Heart right ventricle (tissue), 16 donors: ENCODE results near the gene UGT1A3. TPM values are rescaled to one million over a fixed set of nuclear protein-coding genes. Genes with fewer than 3 reads are reported as not detected.

ENCODE experiments used
- ATAC-seq, 8 donors: fragments of 200-7000 bp; cut with Tn5 transposase; one replicate each; pipeline ENCODE4 v1.9.1; 2020; ENCODE audit warnings: mild to moderate bottlenecking in 8 of 8, moderate library complexity in 8 of 8, moderate number of reproducible peaks in 1 of 8
- DNase-seq, 2 donors: peaks; one replicate each; pipeline ENCODE4 v3.0.0-alpha.2; 2020
- H3K27ac ChIP-seq, 10 donors: fragments of 200-600 bp; sonication (generic) in 2 of 10; one replicate each; pipeline versions ENCODE4 v1.5.0 to v1.8.0; 2020 to 2022; ENCODE audit warnings: mild to moderate bottlenecking in 3 of 10
- H3K27me3 ChIP-seq, 7 donors: fragments of 200-600 bp; one replicate each; pipeline ENCODE4 v1.8.0; 2021 to 2022; ENCODE audit warnings: mild to moderate bottlenecking in 2 of 7
- H3K36me3 ChIP-seq, 9 donors: fragments of 200-600 bp; sonication (generic) in 1 of 9; one replicate each; pipeline versions ENCODE4 v1.5.0 to v1.8.0; 2020 to 2022; ENCODE audit warnings: mild to moderate bottlenecking in 2 of 9
- H3K4me1 ChIP-seq, 9 donors: fragments of 200-600 bp; sonication (generic) in 1 of 9; one replicate each; pipeline versions ENCODE4 v1.5.0 to v1.8.0; 2020 to 2022; ENCODE audit warnings: mild to moderate bottlenecking in 4 of 9
- H3K4me3 ChIP-seq, 10 donors: fragments of 200-600 bp; sonication (generic) in 2 of 10; one replicate each; pipeline versions ENCODE4 v1.5.0 to v1.8.0; 2020 to 2022; ENCODE audit warnings: mild to moderate bottlenecking in 7 of 10, moderate library complexity in 2 of 10
- H3K9me3 ChIP-seq, 11 donors: fragments of 200-600 bp in 10 of 11; sonication (generic) in 2 of 11; one replicate each; pipeline versions ENCODE4 v1.5.0 to v1.8.0; 2013 to 2022; ENCODE audit warnings: mild to moderate bottlenecking in 2 of 11, control low read depth in 1 of 11, moderate library complexity in 1 of 11
- WGBS, 2 donors: extraction: QIAGEN DNeasy Blood & Tissue Kit; methylation state at CpG; one replicate each; pipeline ENCODE4 v1.1.7; 2013; ENCODE audit warnings: inconsistent platforms in 1 of 2; 5-methylcytosine and 5-hydroxymethylcytosine counted together
- intact Hi-C, 10 donors: fragments of 100-400 bp; cut with DNase I; formaldehyde crosslinking; loops; one replicate each; pipeline versions ENCODE4 v1.11.1 to v1.14.2; 2022
- long read RNA-seq, 3 donors: library from polyadenylated mRNA; unstranded; transcript quantifications; one replicate each; pipeline ENCODE4 v2.0.0, GENCODE V29; 2020 to 2021
- polyA plus RNA-seq, 2 donors: library from polyadenylated mRNA; stranded (reverse); fragments of 200-250 nt; gene quantifications; one replicate each; pipeline ENCODE4 v1.2.3, GENCODE V29; 2013
- total RNA-seq, 10 donors: library from RNA; stranded (reverse); fragmentation: NEBNext Ultra II Directional in 3 of 10; extraction: Animal tissue kit (Norgen Biotek cat#: 25700) in 3 of 10; gene quantifications; one replicate each; pipeline versions ENCODE4 v1.2.1 to v1.2.4, GENCODE V29; 2021 to 2023
- TF ChIP-seq, protein P1 (sequence below), 9 donors: fragments of 200-600 bp; sonication (generic) in 2 of 9; IDR thresholded peaks; one replicate each; pipeline versions ENCODE4 v1.5.0 to v1.8.0; 2021 to 2022; ENCODE audit warnings: antibody characterized with exemption in 9 of 9, mild to moderate bottlenecking in 5 of 9, moderate library complexity in 1 of 9
- donor health status: Arrhythmogenic right ventricular cardiomyopathy.
- donor health status: ischemic (EF 13 %, LVEDD 7.1; RV severe dilation, severe dysfunction).
- donor health status: healthy with polysubstance abuse.
- donor health status: DM: no; HTN: yes; CAD: no.
- donor health status: DM: no; HTN: no; CAD: no.
- donor health status: ischemic (EF 25% LVEDD 6.9; RV normal size, moderate dysfunction).
- donor health status: ischemic (EF 25% LVEDD 5.7; RV mildly dilated, moderate dysfunction).
- donor health status: healthy.
- donor health status: DM: yes; HTN: yes; CAD: no.
- donor health status: Ischemic cardiomyopathy.
- donor health status: ischemic (EF 35%, LVEDD 5.7; RV mildly dilated, moderate dysfunction).
- donor health status: nonischemic (EF 11% LVEDD 7.7; RV severe dilation, severe dysfunction).
- donor health status: DM: yes; HTN: yes; CAD: no.
- donor health status: PGD.
- donor health status: ischemic (EF 29% LVEDD 5.4; RV normal size, mild dysfunction).
- donor health status: nonischemic (EF 23%, LVEDD 6.1; RV moderate dilation, normal function).

UGT1A3 gene
- total RNA-seq, result not detected
- polyA plus RNA-seq, result not detected
- long read RNA-seq, donor 1, result 0 reads
- long read RNA-seq, donor 2, result 0 reads
- long read RNA-seq, donor 3, result 0 reads

DNA sequence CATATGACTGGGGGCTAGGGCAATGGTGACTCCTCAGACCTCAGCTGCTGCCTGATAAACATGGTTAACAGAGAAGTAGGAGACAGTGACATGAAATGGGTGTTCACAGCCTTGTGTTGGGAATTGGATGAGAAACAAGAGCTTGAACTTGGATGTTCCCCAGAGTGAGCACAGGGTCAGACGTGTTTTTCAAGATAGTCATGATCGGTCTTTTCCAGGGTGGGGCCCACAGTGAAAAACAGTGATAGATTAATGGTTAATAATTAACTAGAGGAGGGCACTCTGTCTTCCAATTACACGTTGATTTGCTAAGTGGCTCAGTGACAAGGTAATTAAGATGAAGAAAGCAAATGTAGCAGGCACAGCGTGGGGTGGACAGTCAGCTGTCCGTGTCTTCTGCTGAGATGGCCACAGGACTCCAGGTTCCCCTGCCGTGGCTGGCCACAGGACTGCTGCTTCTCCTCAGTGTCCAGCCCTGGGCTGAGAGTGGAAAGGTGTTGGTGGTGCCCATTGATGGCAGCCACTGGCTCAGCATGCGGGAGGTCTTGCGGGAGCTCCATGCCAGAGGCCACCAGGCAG lies at the start of gene UGT1A3:
Gene UGT1A3 (plus strand): TSS at position 320 of the 579 bp plus-strand sequence. CDS start 85 bp downstream, at position 405.
- no peak for ATAC-seq
- Histone ChIP-seq H3K4me1 (no peaks in the 10 kb centered on the region), H3K36me3 (no peaks in the 10 kb centered on the region), H3K9me3 (peaks cover 0 to 5% (median 0%) of the 10 kb centered on the region in 11 donors), H3K27me3 (peaks cover 0 to 4% (median 0%) of the 10 kb centered on the region in 7 donors), H3K4me3 (no peak within 1 kb of the TSS), H3K27ac (no peak within 1 kb of the TSS)
- 77 to 80% methylated on average over 8 of the region's 8 CpGs for WGBS, 2 donors
- intact Hi-C loops, result no loop called here
- TF ChIP-seq, protein P1, sequence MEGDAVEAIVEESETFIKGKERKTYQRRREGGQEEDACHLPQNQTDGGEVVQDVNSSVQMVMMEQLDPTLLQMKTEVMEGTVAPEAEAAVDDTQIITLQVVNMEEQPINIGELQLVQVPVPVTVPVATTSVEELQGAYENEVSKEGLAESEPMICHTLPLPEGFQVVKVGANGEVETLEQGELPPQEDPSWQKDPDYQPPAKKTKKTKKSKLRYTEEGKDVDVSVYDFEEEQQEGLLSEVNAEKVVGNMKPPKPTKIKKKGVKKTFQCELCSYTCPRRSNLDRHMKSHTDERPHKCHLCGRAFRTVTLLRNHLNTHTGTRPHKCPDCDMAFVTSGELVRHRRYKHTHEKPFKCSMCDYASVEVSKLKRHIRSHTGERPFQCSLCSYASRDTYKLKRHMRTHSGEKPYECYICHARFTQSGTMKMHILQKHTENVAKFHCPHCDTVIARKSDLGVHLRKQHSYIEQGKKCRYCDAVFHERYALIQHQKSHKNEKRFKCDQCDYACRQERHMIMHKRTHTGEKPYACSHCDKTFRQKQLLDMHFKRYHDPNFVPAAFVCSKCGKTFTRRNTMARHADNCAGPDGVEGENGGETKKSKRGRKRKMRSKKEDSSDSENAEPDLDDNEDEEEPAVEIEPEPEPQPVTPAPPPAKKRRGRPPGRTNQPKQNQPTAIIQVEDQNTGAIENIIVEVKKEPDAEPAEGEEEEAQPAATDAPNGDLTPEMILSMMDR (IDR thresholded peaks at IDR 0.05), result no peak
- no peak for DNase-seq

- no peaks in the 10 kb centered on the region for H3K4me1 ChIP-seq
- no peak overlapping the region for H3K4me3 ChIP-seq
- no peaks in the 10 kb centered on the region for H3K9me3 ChIP-seq
- H3K27me3 ChIP-seq, result peaks cover 0 to 25% (median 0%) of the 10 kb centered on the region in 7 donors
- ATAC-seq (no peak), DNase-seq (no peak)
- intact Hi-C loops, result no loop called here
- H3K27ac ChIP-seq, result no peak overlapping the region
- TF ChIP-seq, protein P1 (IDR thresholded peaks at IDR 0.05), result no peak
- 76 to 79% methylated on average over 4 of the region's 4 CpGs for WGBS, 2 donors
- H3K36me3 ChIP-seq, result no peaks in the 10 kb centered on the region
Observed at GRCh38 chr2:233679196-233679595, 49.6 kb upstream of the UGT1A3 start.

- intact Hi-C loops, result no loop called here
- 77 to 83% methylated on average over 4 of the region's 4 CpGs for WGBS, 2 donors
- no peak overlapping the region for H3K27ac ChIP-seq
- no peaks in the 10 kb centered on the region for H3K4me1 ChIP-seq
- ATAC-seq (no peak), DNase-seq (no peak)
- H3K27me3 ChIP-seq, result peaks cover 0 to 25% (median 0%) of the 10 kb centered on the region in 7 donors
- no peaks in the 10 kb centered on the region for H3K9me3 ChIP-seq
- no peak overlapping the region for H3K4me3 ChIP-seq
- TF ChIP-seq, protein P1 (IDR thresholded peaks at IDR 0.05), result no peak
- no peaks in the 10 kb centered on the region for H3K36me3 ChIP-seq
Observed at GRCh38 chr2:233680361-233681045, 48.3 kb upstream of the UGT1A3 start.

GRCh38 chr2:233681521-233682099 lies 47.2 kb upstream of the UGT1A3 start, which contains the start of gene UGT1A7:
Gene UGT1A7 (plus strand): TSS chr2:233681901. CDS start chr2:233681938, 37 bp downstream.
- Histone ChIP-seq H3K27me3 (peaks cover 0 to 29% (median 0%) of the 10 kb centered on the region in 7 donors), H3K9me3 (no peaks in the 10 kb centered on the region), H3K27ac (no peak within 1 kb of the TSS), H3K36me3 (no peaks in the 10 kb centered on the region), H3K4me3 (no peak within 1 kb of the TSS), H3K4me1 (no peaks in the 10 kb centered on the region)
- intact Hi-C loops, result no loop called here
- DNase-seq, result no peak
- TF ChIP-seq, protein P1 (IDR thresholded peaks at IDR 0.05), result no peak
- ATAC-seq, result no peak
- 73 to 88% methylated on average over 5 of the region's 5 CpGs for WGBS, 2 donors
